ENCODE results near the gene HDLBP. TPM values are rescaled to one million over a fixed set of nuclear protein-coding genes. Genes with fewer than 3 reads are reported as not detected.

HDLBP gene
- total and polyA plus RNA-seq, 2 of the 4 experiments (the other 2 are of a cell fraction) = 648 to 1,165 TPM

DNA sequence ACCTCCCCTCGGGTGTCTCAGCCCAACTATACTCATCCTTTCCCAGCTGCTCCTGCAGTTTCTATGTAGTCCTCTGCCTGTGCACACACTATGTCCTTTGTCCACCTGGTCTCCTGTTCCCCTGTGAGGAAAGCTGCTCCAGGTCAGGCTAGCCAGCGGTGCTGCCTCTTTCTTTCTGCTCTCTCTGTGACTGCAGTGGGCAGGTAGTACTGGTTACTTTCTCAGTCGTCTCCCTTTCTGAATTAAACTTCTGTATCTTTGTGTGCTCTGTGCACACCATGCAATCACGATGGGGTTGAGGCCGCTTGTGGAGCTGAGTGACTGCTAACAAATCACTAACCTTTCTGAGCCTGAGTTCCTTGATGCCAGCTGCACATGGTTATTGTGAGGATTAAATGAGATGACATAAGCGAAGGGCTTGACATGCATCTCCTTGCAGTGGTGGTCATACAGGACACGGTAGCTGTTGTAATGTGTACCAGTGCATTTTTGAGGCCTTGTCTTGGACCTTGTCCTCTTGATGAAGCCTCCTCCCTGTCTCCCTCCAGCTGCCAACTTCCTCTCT, 44.1 kb upstream of the HDLBP start:
- H3K18ac ChIP-seq (ENCODE audit: low read depth, low read length) = no peak overlapping the region
- TF ChIP-seq MXI1 (IDR thresholded peaks at IDR 0.05; ENCODE audit: borderline replicate concordance, low read depth, low read length) = no peak
- no peak for TF ChIP-seq CHD1 (IDR thresholded peaks at IDR 0.05; ENCODE audit: low read depth, low read length)
- no peak for TF ChIP-seq RAD21 (IDR thresholded peaks at IDR 0.05; ENCODE audit: low read length)
- TF ChIP-seq BHLHE40 (IDR thresholded peaks at IDR 0.05; ENCODE audit: low read depth, low read length) = no peak
- TF ChIP-seq USF2 (IDR thresholded peaks at IDR 0.05; ENCODE audit: low read depth, low read length) = no peak
- no peak for TF ChIP-seq NFE2L2 (IDR thresholded peaks at IDR 0.05; ENCODE audit: low read depth, low read length)
- H2AK9ac ChIP-seq (replicated peaks; ENCODE audit: low read depth, low read length, poor library complexity) = no peak overlapping the region
- no peak for DNase-seq
- ATAC-seq (ENCODE audit: low read depth) = no peak
- H3K14ac ChIP-seq (replicated peaks; ENCODE audit: low read depth, low read length) = no peak overlapping the region; the same call in 1 of the 2 replicates
- no peaks in the 10 kb centered on the region for H3K27me3 ChIP-seq (ENCODE audit: control insufficient read depth, insufficient read depth, low read length)
- dilution Hi-C loops (cut with HindIII; ENCODE audit: low sequenced_read_pairs, unreplicated experiment) (no loop called here), intact Hi-C loops (cut with micrococcal nuclease) (loop anchor here (5.0 kb wide), 3 partner anchors 198 to 298 kb away; partner anchors contain the start of genes ATG4B, BOK and THAP4), in situ Hi-C loops (cut with MboI; ENCODE audit: low sequenced_read_pairs) (no loop called here)
- H2AK5ac ChIP-seq (ENCODE audit: low read depth, low read length) = no peak overlapping the region
- H3K4ac ChIP-seq (ENCODE audit: low read depth, low read length) = no peak overlapping the region
- no peak overlapping the region for H4K8ac ChIP-seq (ENCODE audit: low read depth in 2 of 2, low read length in 2 of 2)
- H3K9me3 ChIP-seq (ENCODE audit: control insufficient read depth, insufficient read depth, low read length) = no peaks in the 10 kb centered on the region
- no peak overlapping the region for H2BK15ac ChIP-seq (ENCODE audit: low read depth, low read length)
- H3K9me1 ChIP-seq (ENCODE audit: insufficient read depth, low read length) = peaks cover 25% of the 10 kb centered on the region
- H3K36me3 ChIP-seq (ENCODE audit: control insufficient read depth, insufficient read depth, low read length) = peaks cover 7% of the 10 kb centered on the region
- H2BK5ac ChIP-seq (ENCODE audit: low read depth, low read length, poor library complexity, severe bottlenecking) = no peak overlapping the region
- peak overlapping the region; percentile 56; the same call in 1 of the 2 replicates for H3K23ac ChIP-seq (ENCODE audit: low read depth, low read length)
- ChIA-PET POLR2A (ENCODE audit: unreplicated experiment) (no interaction called here), CTCF (interaction anchor here (1.1 kb wide), 2 partner anchors 102 to 251 kb away, joined by 3 read pairs; no protein-coding TSS in a partner anchor)
- no peak overlapping the region for H3K56ac ChIP-seq (ENCODE audit: extremely low read depth, insufficient read depth, low read length)
- peaks cover 46% of the 10 kb centered on the region for H4K20me1 ChIP-seq (ENCODE audit: insufficient read depth, low read length)
- no peak overlapping the region for H3K9ac ChIP-seq (ENCODE audit: low read depth, low read length)
- no peak overlapping the region for H3K27ac ChIP-seq (ENCODE audit: insufficient read depth, low read length)
- no peak overlapping the region for H4K5ac ChIP-seq (ENCODE audit: low read depth, low read length)
- H4K91ac ChIP-seq (ENCODE audit: insufficient read depth, low read depth, low read length) = no peak overlapping the region
- no TSS peak for BruUV-seq (replicated peaks)
- peaks cover 10% of the 10 kb centered on the region for H3K4me1 ChIP-seq (ENCODE audit: control insufficient read depth, insufficient read depth, low read length)
- no peak overlapping the region for H2BK20ac ChIP-seq (ENCODE audit: low read depth, low read length)
- H2AFZ ChIP-seq (replicated peaks; ENCODE audit: low read length, poor library complexity) = no peak overlapping the region
- H3K4me3 ChIP-seq (ENCODE audit: insufficient read depth, low read depth, low read length) = no peak overlapping the region
- WGBS, 2 experiments (ENCODE audit: extremely low coverage in 2 of 2, insufficient read length in 1 of 2) = 60% methylated on average over 2 of the region's 7 CpGs; no CpG with 5 or more reads in 1 of the 2 experiments
- no peak overlapping the region for H3K4me2 ChIP-seq (ENCODE audit: low read depth, low read length)
- no peak overlapping the region for H2BK120ac ChIP-seq (ENCODE audit: low read depth, low read length)
- peaks cover 30 to 67% of the 10 kb centered on the region in 2 experiments for H3K79me1 ChIP-seq (ENCODE audit: low read depth in 1 of 2, low read length in 2 of 2)
